ENCODE data around the gene ST6GAL1. TPM values are rescaled to one million over a fixed set of nuclear protein-coding genes. Genes with fewer than 3 reads are reported as not detected.

Gene ST6GAL1
- total RNA-seq, 1 experiment from 2014 or later: 25.6 TPM

GRCh38 chr3:186935133-186935532, 4.8 kb downstream of the ST6GAL1 start:
- H3K27ac ChIP-seq: no peak overlapping the region
- BruUV-seq (replicated peaks): no TSS peak
- H3K27me3 ChIP-seq (ENCODE audit: insufficient read depth, low read depth): no peaks in the 10 kb centered on the region
- H3K4me3 ChIP-seq: no peak overlapping the region
- TF ChIP-seq EZH2 (IDR thresholded peaks at IDR 0.05; ENCODE audit: low read depth) (no peak), CTCF (conservative IDR thresholded peaks at IDR 0.05) (no peak)
- H3K4me1 ChIP-seq (replicated peaks; ENCODE audit: insufficient read depth): peaks cover 12% of the 10 kb centered on the region
- peaks cover 4% of the 10 kb centered on the region; the same call in 1 of the 2 replicates for H3F3A ChIP-seq (ENCODE audit: insufficient read depth, low read depth)
- no peak overlapping the region for H3K4me2 ChIP-seq
- DNase-seq: no peak
- no peaks in the 10 kb centered on the region for H3K36me3 ChIP-seq (ENCODE audit: low read depth)
- no peaks in the 10 kb centered on the region for H3K9me2 ChIP-seq (ENCODE audit: insufficient read depth)
- intact Hi-C loops (cut with micrococcal nuclease; ENCODE audit: unreplicated experiment): loop anchor here (10.0 kb wide), 2 partner anchors 230 to 320 kb away; partner anchors contain the start of gene AHSG
- no peaks in the 10 kb centered on the region for H3K9me3 ChIP-seq (ENCODE audit: insufficient read depth, low read depth)
- POLR2A ChIA-PET (ENCODE audit: unreplicated experiment): interaction anchor here (0.6 kb wide), 1 partner anchor 204 kb away, joined by 3 read pairs; the partner anchor contains the start of gene RPL39L
- H4K20me1 ChIP-seq (ENCODE audit: insufficient read depth): peaks cover 5% of the 10 kb centered on the region; the same call in 1 of the 2 replicates
- H3K79me2 ChIP-seq (ENCODE audit: low read depth): no peaks in the 10 kb centered on the region
- no peak overlapping the region for H2AFZ ChIP-seq
- CTCF ChIA-PET: no interaction called here

- no peaks in the 10 kb centered on the region for H3K79me2 ChIP-seq (ENCODE audit: low read depth)
- H3K4me1 ChIP-seq (replicated peaks; ENCODE audit: insufficient read depth): peaks cover 4% of the 10 kb centered on the region; the same call in 1 of the 2 replicates
- no peak overlapping the region for H2AFZ ChIP-seq
- H4K20me1 ChIP-seq (ENCODE audit: insufficient read depth): peaks cover 5% of the 10 kb centered on the region; the same call in 1 of the 2 replicates
- H3K36me3 ChIP-seq (ENCODE audit: low read depth): no peaks in the 10 kb centered on the region
- no peaks in the 10 kb centered on the region for H3K27me3 ChIP-seq (ENCODE audit: insufficient read depth, low read depth)
- no TSS peak for BruUV-seq (replicated peaks)
- H3K9me2 ChIP-seq (ENCODE audit: insufficient read depth): no peaks in the 10 kb centered on the region
- no peak overlapping the region for H3K4me2 ChIP-seq
- intact Hi-C loops (cut with micrococcal nuclease; ENCODE audit: unreplicated experiment): loop anchor here (10.0 kb wide), 2 partner anchors 228 to 322 kb away; partner anchors contain the start of gene AHSG
- POLR2A ChIA-PET (ENCODE audit: unreplicated experiment): no interaction called here
- H3K4me3 ChIP-seq: no peak overlapping the region
- H3K9me3 ChIP-seq (ENCODE audit: insufficient read depth, low read depth): no peaks in the 10 kb centered on the region
- CTCF ChIA-PET: interaction anchor here (0.7 kb wide), 1 partner anchor 230 kb away, joined by 7 read pairs; no protein-coding TSS in a partner anchor
- H3K27ac ChIP-seq: no peak overlapping the region
- peaks cover 3% of the 10 kb centered on the region; the same call in 1 of the 2 replicates for H3F3A ChIP-seq (ENCODE audit: insufficient read depth, low read depth)
- no peak for TF ChIP-seq CTCF (conservative IDR thresholded peaks at IDR 0.05)
- TF ChIP-seq EZH2 (IDR thresholded peaks at IDR 0.05; ENCODE audit: low read depth): no peak
- no peak for DNase-seq
Measured at GRCh38 chr3:186937017-186937875, 6.9 kb downstream of the ST6GAL1 start.

GRCh38 chr3:186938716-186939115, 8.4 kb downstream of the ST6GAL1 start:
- Histone ChIP-seq H3K27me3 (ENCODE audit: insufficient read depth, low read depth) (no peaks in the 10 kb centered on the region), H3K79me2 (ENCODE audit: low read depth) (no peaks in the 10 kb centered on the region), H3K4me2 (no peak overlapping the region), H2AFZ (no peak overlapping the region), H3K9me2 (ENCODE audit: insufficient read depth) (no peaks in the 10 kb centered on the region), H3K36me3 (ENCODE audit: low read depth) (0 out of 2 replicates have a peak, but pooled peaks cover 2% of the 10 kb centered on the region), H3K4me3 (no peak overlapping the region), H3K27ac (no peak overlapping the region), H3K4me1 (replicated peaks; ENCODE audit: insufficient read depth) (no peaks in the 10 kb centered on the region), H3K9me3 (ENCODE audit: insufficient read depth, low read depth) (no peaks in the 10 kb centered on the region), H4K20me1 (ENCODE audit: insufficient read depth) (no peaks in the 10 kb centered on the region), H3F3A (ENCODE audit: insufficient read depth, low read depth) (no peaks in the 10 kb centered on the region)
- no peak for DNase-seq
- BruUV-seq (replicated peaks): no TSS peak
- intact Hi-C loops (cut with micrococcal nuclease; ENCODE audit: unreplicated experiment): loop anchor here (10.0 kb wide), 2 partner anchors 226 to 324 kb away; partner anchors contain the start of gene AHSG
- POLR2A ChIA-PET (ENCODE audit: unreplicated experiment): no interaction called here
- TF ChIP-seq EZH2 (IDR thresholded peaks at IDR 0.05; ENCODE audit: low read depth): no peak
- TF ChIP-seq CTCF (conservative IDR thresholded peaks at IDR 0.05): no peak
- CTCF ChIA-PET: no interaction called here

All from PC-9 (cell line).